Measurements from ENCODE around the gene INF2. TPM values are rescaled to one million over a fixed set of nuclear protein-coding genes. Genes with fewer than 3 reads are reported as not detected.

The INF2 gene
- polyA plus RNA-seq, 1 experiment, result 39.9 TPM

- no peak for DNase-seq (ENCODE audit: low read depth)
- TF ChIP-seq CTCF (IDR thresholded peaks at IDR 0.05; ENCODE audit: insufficient read depth, low read depth, low read length), result no peak
- H3K4me3 ChIP-seq (ENCODE audit: low read depth, low read length), result no peak overlapping the region
- H3K27me3 ChIP-seq (ENCODE audit: control insufficient read depth, insufficient read depth, low read length), result no peaks in the 10 kb centered on the region
- POLR2A ChIA-PET, result no interaction called here
- CTCF ChIA-PET, result interaction anchor here (1.1 kb wide), 1 partner anchor 76 kb away, joined by 3 read pairs; no protein-coding TSS in a partner anchor
- H3K36me3 ChIP-seq (ENCODE audit: control insufficient read depth, insufficient read depth, low read length), result peaks cover 58% of the 10 kb centered on the region
Measured at GRCh38 chr14:104715416-104715815, 26.0 kb downstream of the INF2 start.

- no peak overlapping the region for H3K4me3 ChIP-seq (ENCODE audit: low read depth, low read length)
- CTCF ChIA-PET, result interaction anchor here (0.7 to 1.1 kb wide), 3 partner anchors 27 to 76 kb away, joined by 3 read pairs; no protein-coding TSS in a partner anchor
- H3K36me3 ChIP-seq (ENCODE audit: control insufficient read depth, insufficient read depth, low read length), result peaks cover 54% of the 10 kb centered on the region
- TF ChIP-seq CTCF (IDR thresholded peaks at IDR 0.05; ENCODE audit: insufficient read depth, low read depth, low read length), result no peak
- no peaks in the 10 kb centered on the region for H3K27me3 ChIP-seq (ENCODE audit: control insufficient read depth, insufficient read depth, low read length)
- POLR2A ChIA-PET, result no interaction called here
- DNase-seq (ENCODE audit: low read depth), result no peak
Measured at GRCh38 chr14:104715871-104716270, 26.5 kb downstream of the INF2 start.

GRCh38 chr14:104717137-104717536, 27.7 kb downstream of the INF2 start:
- no peaks in the 10 kb centered on the region for H3K27me3 ChIP-seq (ENCODE audit: control insufficient read depth, insufficient read depth, low read length)
- DNase-seq (ENCODE audit: low read depth), result no peak
- ChIA-PET POLR2A (no interaction called here), CTCF (interaction anchor here (1.0 kb wide), 1 partner anchor 51 kb away, joined by 3 read pairs; no protein-coding TSS in a partner anchor)
- no peak overlapping the region for H3K4me3 ChIP-seq (ENCODE audit: low read depth, low read length)
- H3K36me3 ChIP-seq (ENCODE audit: control insufficient read depth, insufficient read depth, low read length), result peaks cover 46% of the 10 kb centered on the region
- no peak for TF ChIP-seq CTCF (IDR thresholded peaks at IDR 0.05; ENCODE audit: insufficient read depth, low read depth, low read length)

- POLR2A ChIA-PET, result no interaction called here
- Histone ChIP-seq H3K27me3 (ENCODE audit: control insufficient read depth, insufficient read depth, low read length) (no peaks in the 10 kb centered on the region), H3K4me3 (ENCODE audit: low read depth, low read length) (no peak overlapping the region), H3K36me3 (ENCODE audit: control insufficient read depth, insufficient read depth, low read length) (peaks cover 41% of the 10 kb centered on the region)
- no peak for TF ChIP-seq CTCF (IDR thresholded peaks at IDR 0.05; ENCODE audit: insufficient read depth, low read depth, low read length)
- CTCF ChIA-PET, result no interaction called here
- no peak for DNase-seq (ENCODE audit: low read depth)
Measured at GRCh38 chr14:104717646-104718045, 28.2 kb downstream of the INF2 start.

GRCh38 chr14:104718147-104718546, 28.7 kb downstream of the INF2 start:
- ChIA-PET POLR2A (no interaction called here), CTCF (no interaction called here)

More at GRCh38 chr14:104718147-104718546, 28.7 kb downstream of the INF2 start:
- no peak for TF ChIP-seq CTCF (IDR thresholded peaks at IDR 0.05; ENCODE audit: insufficient read depth, low read depth, low read length)
- no peaks in the 10 kb centered on the region for H3K27me3 ChIP-seq (ENCODE audit: control insufficient read depth, insufficient read depth, low read length)
- H3K36me3 ChIP-seq (ENCODE audit: control insufficient read depth, insufficient read depth, low read length), result peaks cover 36% of the 10 kb centered on the region
- DNase-seq (ENCODE audit: low read depth), result no peak
- no peak overlapping the region for H3K4me3 ChIP-seq (ENCODE audit: low read depth, low read length)

All from BJ (cell line).